GM20000 (cell line): ENCODE measurements around the gene FOCAD.

Source experiments
- DNase-seq: peaks from one replicate; pipeline ENCODE4 v3.0.0; 2012; ENCODE audit warnings: low spot score
- CTCF ChIP-seq: IDR thresholded peaks from 2 replicates; pipeline ENCODE4 v1.5.1; 2012; ENCODE audit warnings: mild to moderate bottlenecking, control low read depth; ENCODE audit errors: extremely low read depth, missing control alignments

FOCAD gene

GRCh38 chr9:20988671-20989315 is 304.7 kb downstream of the FOCAD start:
- DNase-seq, result no peak
- no peak for TF ChIP-seq CTCF

DNA sequence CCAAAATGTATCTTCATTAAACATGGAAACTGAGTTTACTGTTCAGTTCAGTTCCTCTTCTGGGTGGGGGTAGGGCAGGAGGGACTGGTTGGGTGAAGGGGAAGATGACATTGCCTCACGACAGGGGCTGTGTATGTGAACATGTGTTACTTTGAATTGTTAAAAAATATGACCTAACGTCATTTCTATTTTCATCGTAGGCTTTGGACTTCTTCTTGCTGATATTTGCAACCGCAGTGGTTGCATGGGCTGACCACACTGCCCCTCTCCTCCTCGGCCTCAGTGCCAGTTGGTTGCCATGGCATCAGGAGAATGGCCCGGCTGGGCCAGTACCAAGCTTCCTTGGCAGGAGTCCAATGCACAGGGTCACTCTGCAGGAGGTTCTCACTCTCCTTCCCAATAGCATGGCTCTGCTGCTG is 305.9 kb downstream of the FOCAD start:
- no peak for TF ChIP-seq CTCF
- no peak for DNase-seq

DNA sequence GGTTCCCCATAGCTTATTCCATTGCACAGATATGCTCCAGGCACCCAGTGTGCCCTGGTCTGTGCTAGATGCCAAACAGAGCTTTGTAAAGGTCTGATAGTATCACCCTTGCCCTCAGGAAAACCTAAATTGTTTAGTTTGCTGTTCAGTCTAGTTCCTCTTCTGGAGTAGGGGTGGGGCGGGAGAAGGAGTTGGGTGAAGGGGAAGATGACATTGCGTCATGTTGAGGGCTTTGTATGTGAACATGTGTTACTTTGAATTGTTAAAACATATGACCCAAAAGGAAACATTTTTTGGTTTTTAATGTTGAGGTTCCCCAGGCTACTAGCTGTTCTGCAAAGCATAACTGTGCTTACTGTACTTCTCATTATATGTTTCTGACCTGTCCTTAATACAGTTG is 306.8 kb downstream of the FOCAD start:
- no peak for DNase-seq
- no peak for TF ChIP-seq CTCF

DNA sequence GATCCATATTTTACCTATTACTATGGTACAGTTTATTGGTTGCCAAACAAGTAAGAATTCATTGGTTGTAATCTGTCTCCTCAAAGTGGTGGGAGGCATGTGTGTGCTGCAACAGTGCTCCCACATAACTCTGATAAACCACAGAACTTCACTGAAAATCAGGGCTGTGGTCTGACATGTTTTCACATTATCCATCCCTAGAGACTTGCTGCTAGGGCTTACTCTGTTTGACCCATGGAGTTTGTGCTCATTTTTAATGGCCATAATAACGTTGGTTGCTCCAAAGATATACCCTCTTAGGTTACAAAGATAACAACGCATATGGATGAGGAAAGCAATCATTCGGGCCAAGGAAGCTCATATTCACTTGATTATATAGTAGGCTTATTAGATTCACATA is 310.4 kb downstream of the FOCAD start:
- no peak for DNase-seq
- no peak for TF ChIP-seq CTCF

DNA sequence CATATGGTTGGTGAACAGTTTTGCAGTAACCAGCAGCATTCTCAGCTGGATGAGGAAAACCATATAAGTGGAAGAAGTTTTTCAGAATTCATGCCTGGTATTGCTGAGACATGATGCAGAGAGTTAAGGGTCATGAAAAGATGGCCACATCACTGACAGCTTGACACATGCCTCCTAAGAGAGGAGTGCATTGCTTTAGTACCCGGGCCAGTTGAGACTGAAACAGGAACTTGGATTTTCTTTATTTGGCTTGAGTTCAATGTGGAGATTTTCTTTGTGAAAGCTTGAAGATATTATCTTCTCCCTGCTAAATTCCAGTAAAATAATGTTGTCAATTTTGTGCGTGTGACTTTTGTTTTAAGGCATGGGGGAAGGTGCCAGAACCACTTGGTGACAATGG is 311.6 kb downstream of the FOCAD start:
- TF ChIP-seq CTCF, result no peak
- no peak for DNase-seq

GRCh38 chr9:20996809-20997208 is 312.8 kb downstream of the FOCAD start:
- TF ChIP-seq CTCF, result no peak
- DNase-seq, result no peak

- DNase-seq, result no peak
Observed at GRCh38 chr9:20997503-20998076, 313.5 kb downstream of the FOCAD start.

More at GRCh38 chr9:20997503-20998076, 313.5 kb downstream of the FOCAD start:
- no peak for TF ChIP-seq CTCF
